HEK293 (cell line): ENCODE data around the gene WAPL.
A peak's percentile ranks its signal among the peaks of the same experiment; 100 is the strongest.

ENCODE experiments used
- CTCF ChIA-PET: fragments of 350-600 bp; formaldehyde crosslinking; extraction: SDS; loops from one replicate; lab custom pipeline; 2021; ENCODE audit warnings: antibody characterized with exemption; lab: Yijun Ruan, JAX
- POLR2A ChIA-PET: fragments of 300-600 bp; formaldehyde crosslinking; extraction: SDS; loops from one replicate; lab custom pipeline; 2020; ENCODE audit warnings: antibody characterized with exemption, inconsistent platforms; lab: Yijun Ruan, JAX
- H3K27ac ChIP-seq: fragments of 200-500 bp; sonication (Bioruptor generic); 2 replicates; pipeline ENCODE4 v1.5.1; 2014; ENCODE audit warnings: low read depth, low read length, control low read depth, inconsistent platforms; ENCODE audit errors: extremely low read depth
- H3K36me3 ChIP-seq, 2 experiments: fragments of 200-500 bp in 1 of 2; sonication (Bioruptor generic) in 1 of 2; 1 replicate in 1 of 2; 2 replicates in 1 of 2; pipeline ENCODE4 v1.5.1; 2014 to 2017; ENCODE audit warnings: inconsistent platforms in 2 of 2, low read length in 2 of 2; ENCODE audit not compliant: control insufficient read depth in 2 of 2, insufficient read depth in 1 of 2
- H3K4me1 ChIP-seq: fragments of 200-500 bp; sonication (Bioruptor generic); 2 replicates; pipeline ENCODE4 v1.5.1; 2014; ENCODE audit warnings: mild to moderate bottlenecking, low read length, inconsistent platforms; ENCODE audit not compliant: control insufficient read depth, insufficient read depth
- H3K4me3 ChIP-seq: 2 replicates; pipeline ENCODE4 v1.5.1; 2011; ENCODE audit warnings: low read depth, mild to moderate bottlenecking, control low read depth, low read length, moderate library complexity
- H3K9me3 ChIP-seq: fragments of 200-500 bp; sonication (Bioruptor generic); 2 replicates; pipeline ENCODE4 v1.5.1; 2014; ENCODE audit warnings: low read depth, low read length, inconsistent platforms; ENCODE audit not compliant: control insufficient read depth, insufficient read depth
- BCL11A ChIP-seq: fragments of 450-650 bp; formaldehyde crosslinking; IDR thresholded peaks from 2 replicates; pipeline ENCODE4 v1.5.1; 2016; ENCODE audit warnings: low read depth, missing biosample characterization, missing genetic modification characterization
- REPIN1 ChIP-seq: fragments of 450-650 bp; formaldehyde crosslinking; IDR thresholded peaks from 2 replicates; pipeline ENCODE4 v1.5.1; 2017; ENCODE audit warnings: missing biosample characterization, missing genetic modification characterization, low read depth
- YY1 ChIP-seq: fragments of 450-650 bp; formaldehyde crosslinking; IDR thresholded peaks from 2 replicates; pipeline ENCODE4 v1.5.1; 2018; ENCODE audit warnings: missing biosample characterization, missing genetic modification characterization
- ZBTB48 ChIP-seq: fragments of 450-650 bp; formaldehyde crosslinking; IDR thresholded peaks from 2 replicates; pipeline ENCODE4 v1.5.1; 2016; ENCODE audit warnings: missing biosample characterization, missing genetic modification characterization
- ZNF146 ChIP-seq: fragments of 450-650 bp; formaldehyde crosslinking; IDR thresholded peaks from 2 replicates; pipeline ENCODE4 v1.5.1; 2016; ENCODE audit warnings: missing biosample characterization, missing genetic modification characterization
- TF ChIP-seq, protein P1 (sequence below): fragments of 450-650 bp; formaldehyde crosslinking; IDR thresholded peaks from 2 replicates; pipeline ENCODE4 v1.5.1; 2016; ENCODE audit warnings: missing biosample characterization, missing genetic modification characterization
- TF ChIP-seq, protein P2 (sequence below): fragments of 450-650 bp; formaldehyde crosslinking; IDR thresholded peaks from 2 replicates; pipeline ENCODE4 v1.5.1; 2017; ENCODE audit warnings: missing biosample characterization, missing genetic modification characterization
- TF ChIP-seq, protein P3 (sequence below): fragments of 450-650 bp; formaldehyde crosslinking; IDR thresholded peaks from 2 replicates; pipeline ENCODE4 v1.5.1; 2016; ENCODE audit warnings: missing biosample characterization, missing genetic modification characterization, borderline replicate concordance
- TF ChIP-seq, protein P4 (sequence below): fragments of 450-650 bp; formaldehyde crosslinking; IDR thresholded peaks from 2 replicates; pipeline ENCODE4 v1.5.1; 2016; ENCODE audit warnings: missing biosample characterization, missing genetic modification characterization
- TF ChIP-seq, protein P5 (sequence below): fragments of 450-650 bp; formaldehyde crosslinking; IDR thresholded peaks from 2 replicates; pipeline ENCODE4 v1.5.1; 2016; ENCODE audit warnings: missing biosample characterization, missing genetic modification characterization

WAPL gene

DNA sequence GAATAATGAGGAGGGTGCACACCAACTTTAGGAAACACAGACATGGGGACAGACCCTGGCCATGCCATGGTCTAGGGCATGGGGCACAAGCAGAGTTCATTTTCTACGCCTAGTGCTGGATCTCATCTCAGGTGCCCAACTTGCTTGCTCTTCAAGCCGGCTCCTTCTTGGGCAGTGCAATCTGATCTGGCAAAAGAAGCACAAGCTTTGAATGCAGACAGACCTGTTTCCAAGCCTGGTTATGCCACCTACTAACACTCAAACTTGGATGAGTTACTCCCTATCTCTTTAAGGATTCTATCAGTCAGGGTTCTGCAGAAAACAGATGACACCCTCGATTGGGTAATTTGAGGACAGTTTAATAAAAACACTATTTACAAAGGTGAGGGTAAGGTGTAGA lies 34.9 kb upstream of the WAPL start:
- ChIA-PET POLR2A (interaction anchor here (0.6 kb wide), 1 partner anchor 15 kb away, joined by 9 read pairs; no protein-coding TSS in a partner anchor), CTCF (no interaction called here)
- H3K4me1 ChIP-seq, result no peaks in the 10 kb centered on the region
- H3K9me3 ChIP-seq, result no peaks in the 10 kb centered on the region
- no peaks in the 10 kb centered on the region for H3K36me3 ChIP-seq
- TF ChIP-seq, protein P1, sequence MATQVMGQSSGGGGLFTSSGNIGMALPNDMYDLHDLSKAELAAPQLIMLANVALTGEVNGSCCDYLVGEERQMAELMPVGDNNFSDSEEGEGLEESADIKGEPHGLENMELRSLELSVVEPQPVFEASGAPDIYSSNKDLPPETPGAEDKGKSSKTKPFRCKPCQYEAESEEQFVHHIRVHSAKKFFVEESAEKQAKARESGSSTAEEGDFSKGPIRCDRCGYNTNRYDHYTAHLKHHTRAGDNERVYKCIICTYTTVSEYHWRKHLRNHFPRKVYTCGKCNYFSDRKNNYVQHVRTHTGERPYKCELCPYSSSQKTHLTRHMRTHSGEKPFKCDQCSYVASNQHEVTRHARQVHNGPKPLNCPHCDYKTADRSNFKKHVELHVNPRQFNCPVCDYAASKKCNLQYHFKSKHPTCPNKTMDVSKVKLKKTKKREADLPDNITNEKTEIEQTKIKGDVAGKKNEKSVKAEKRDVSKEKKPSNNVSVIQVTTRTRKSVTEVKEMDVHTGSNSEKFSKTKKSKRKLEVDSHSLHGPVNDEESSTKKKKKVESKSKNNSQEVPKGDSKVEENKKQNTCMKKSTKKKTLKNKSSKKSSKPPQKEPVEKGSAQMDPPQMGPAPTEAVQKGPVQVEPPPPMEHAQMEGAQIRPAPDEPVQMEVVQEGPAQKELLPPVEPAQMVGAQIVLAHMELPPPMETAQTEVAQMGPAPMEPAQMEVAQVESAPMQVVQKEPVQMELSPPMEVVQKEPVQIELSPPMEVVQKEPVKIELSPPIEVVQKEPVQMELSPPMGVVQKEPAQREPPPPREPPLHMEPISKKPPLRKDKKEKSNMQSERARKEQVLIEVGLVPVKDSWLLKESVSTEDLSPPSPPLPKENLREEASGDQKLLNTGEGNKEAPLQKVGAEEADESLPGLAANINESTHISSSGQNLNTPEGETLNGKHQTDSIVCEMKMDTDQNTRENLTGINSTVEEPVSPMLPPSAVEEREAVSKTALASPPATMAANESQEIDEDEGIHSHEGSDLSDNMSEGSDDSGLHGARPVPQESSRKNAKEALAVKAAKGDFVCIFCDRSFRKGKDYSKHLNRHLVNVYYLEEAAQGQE, result no peak
- no peak for TF ChIP-seq ZNF146 (tag by site-specific recombination)
- TF ChIP-seq, protein P2, sequence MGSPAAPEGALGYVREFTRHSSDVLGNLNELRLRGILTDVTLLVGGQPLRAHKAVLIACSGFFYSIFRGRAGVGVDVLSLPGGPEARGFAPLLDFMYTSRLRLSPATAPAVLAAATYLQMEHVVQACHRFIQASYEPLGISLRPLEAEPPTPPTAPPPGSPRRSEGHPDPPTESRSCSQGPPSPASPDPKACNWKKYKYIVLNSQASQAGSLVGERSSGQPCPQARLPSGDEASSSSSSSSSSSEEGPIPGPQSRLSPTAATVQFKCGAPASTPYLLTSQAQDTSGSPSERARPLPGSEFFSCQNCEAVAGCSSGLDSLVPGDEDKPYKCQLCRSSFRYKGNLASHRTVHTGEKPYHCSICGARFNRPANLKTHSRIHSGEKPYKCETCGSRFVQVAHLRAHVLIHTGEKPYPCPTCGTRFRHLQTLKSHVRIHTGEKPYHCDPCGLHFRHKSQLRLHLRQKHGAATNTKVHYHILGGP (tag by site-specific recombination), result no peak
- no peak for TF ChIP-seq YY1 (tag by site-specific recombination)
- TF ChIP-seq, protein P3, sequence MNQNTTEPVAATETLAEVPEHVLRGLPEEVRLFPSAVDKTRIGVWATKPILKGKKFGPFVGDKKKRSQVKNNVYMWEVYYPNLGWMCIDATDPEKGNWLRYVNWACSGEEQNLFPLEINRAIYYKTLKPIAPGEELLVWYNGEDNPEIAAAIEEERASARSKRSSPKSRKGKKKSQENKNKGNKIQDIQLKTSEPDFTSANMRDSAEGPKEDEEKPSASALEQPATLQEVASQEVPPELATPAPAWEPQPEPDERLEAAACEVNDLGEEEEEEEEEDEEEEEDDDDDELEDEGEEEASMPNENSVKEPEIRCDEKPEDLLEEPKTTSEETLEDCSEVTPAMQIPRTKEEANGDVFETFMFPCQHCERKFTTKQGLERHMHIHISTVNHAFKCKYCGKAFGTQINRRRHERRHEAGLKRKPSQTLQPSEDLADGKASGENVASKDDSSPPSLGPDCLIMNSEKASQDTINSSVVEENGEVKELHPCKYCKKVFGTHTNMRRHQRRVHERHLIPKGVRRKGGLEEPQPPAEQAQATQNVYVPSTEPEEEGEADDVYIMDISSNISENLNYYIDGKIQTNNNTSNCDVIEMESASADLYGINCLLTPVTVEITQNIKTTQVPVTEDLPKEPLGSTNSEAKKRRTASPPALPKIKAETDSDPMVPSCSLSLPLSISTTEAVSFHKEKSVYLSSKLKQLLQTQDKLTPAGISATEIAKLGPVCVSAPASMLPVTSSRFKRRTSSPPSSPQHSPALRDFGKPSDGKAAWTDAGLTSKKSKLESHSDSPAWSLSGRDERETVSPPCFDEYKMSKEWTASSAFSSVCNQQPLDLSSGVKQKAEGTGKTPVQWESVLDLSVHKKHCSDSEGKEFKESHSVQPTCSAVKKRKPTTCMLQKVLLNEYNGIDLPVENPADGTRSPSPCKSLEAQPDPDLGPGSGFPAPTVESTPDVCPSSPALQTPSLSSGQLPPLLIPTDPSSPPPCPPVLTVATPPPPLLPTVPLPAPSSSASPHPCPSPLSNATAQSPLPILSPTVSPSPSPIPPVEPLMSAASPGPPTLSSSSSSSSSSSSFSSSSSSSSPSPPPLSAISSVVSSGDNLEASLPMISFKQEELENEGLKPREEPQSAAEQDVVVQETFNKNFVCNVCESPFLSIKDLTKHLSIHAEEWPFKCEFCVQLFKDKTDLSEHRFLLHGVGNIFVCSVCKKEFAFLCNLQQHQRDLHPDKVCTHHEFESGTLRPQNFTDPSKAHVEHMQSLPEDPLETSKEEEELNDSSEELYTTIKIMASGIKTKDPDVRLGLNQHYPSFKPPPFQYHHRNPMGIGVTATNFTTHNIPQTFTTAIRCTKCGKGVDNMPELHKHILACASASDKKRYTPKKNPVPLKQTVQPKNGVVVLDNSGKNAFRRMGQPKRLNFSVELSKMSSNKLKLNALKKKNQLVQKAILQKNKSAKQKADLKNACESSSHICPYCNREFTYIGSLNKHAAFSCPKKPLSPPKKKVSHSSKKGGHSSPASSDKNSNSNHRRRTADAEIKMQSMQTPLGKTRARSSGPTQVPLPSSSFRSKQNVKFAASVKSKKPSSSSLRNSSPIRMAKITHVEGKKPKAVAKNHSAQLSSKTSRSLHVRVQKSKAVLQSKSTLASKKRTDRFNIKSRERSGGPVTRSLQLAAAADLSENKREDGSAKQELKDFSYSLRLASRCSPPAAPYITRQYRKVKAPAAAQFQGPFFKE, result no peak
- no peak for TF ChIP-seq BCL11A (tag by site-specific recombination)
- TF ChIP-seq ZBTB48, result no peak
- TF ChIP-seq, protein P4, sequence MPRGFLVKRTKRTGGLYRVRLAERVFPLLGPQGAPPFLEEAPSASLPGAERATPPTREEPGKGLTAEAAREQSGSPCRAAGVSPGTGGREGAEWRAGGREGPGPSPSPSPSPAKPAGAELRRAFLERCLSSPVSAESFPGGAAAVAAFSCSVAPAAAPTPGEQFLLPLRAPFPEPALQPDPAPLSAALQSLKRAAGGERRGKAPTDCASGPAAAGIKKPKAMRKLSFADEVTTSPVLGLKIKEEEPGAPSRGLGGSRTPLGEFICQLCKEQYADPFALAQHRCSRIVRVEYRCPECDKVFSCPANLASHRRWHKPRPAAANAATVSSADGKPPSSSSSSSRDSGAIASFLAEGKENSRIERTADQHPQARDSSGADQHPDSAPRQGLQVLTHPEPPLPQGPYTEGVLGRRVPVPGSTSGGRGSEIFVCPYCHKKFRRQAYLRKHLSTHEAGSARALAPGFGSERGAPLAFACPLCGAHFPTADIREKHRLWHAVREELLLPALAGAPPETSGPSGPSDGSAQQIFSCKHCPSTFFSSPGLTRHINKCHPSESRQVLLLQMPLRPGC, result no peak
- TF ChIP-seq, protein P5, sequence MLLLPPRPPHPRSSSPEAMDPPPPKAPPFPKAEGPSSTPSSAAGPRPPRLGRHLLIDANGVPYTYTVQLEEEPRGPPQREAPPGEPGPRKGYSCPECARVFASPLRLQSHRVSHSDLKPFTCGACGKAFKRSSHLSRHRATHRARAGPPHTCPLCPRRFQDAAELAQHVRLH (tag by site-specific recombination), result no peak
- no peak overlapping the region for H3K4me3 ChIP-seq
- H3K27ac ChIP-seq, result no peak overlapping the region

DNA sequence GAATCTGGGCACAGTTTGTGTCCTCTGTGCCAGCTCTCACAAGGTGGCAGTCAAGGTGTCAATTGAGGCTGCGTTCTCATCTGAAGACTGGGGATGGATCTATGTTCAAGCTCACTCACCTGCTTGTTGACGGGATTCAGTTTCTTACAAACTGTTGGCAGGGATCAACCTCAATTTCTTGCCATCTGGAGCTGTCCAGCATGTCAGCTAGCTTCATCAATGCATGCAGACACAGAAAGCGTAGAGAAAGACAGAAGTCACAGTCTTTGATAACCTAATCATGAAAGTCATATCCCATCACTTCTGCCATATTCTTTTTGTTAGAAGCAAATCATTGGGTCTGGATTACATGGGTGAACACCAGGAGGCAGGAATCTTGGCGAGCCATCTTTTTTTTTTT lies 32.0 kb upstream of the WAPL start:
- CTCF ChIA-PET, result no interaction called here
- no peak overlapping the region for H3K27ac ChIP-seq
- no peaks in the 10 kb centered on the region for H3K4me1 ChIP-seq
- TF ChIP-seq, protein P1, result peak; percentile 92
- TF ChIP-seq REPIN1 (tag by site-specific recombination), result no peak
- TF ChIP-seq, all 188 proteins: peak for 1
- Histone ChIP-seq H3K9me3 (no peaks in the 10 kb centered on the region), H3K4me3 (no peak overlapping the region), H3K36me3 (no peaks in the 10 kb centered on the region)
- POLR2A ChIA-PET, result no interaction called here
